ENCODE measurements around the gene DDN. TPM values are rescaled to one million over a fixed set of nuclear protein-coding genes. Genes with fewer than 3 reads are reported as not detected.

Gene DDN
- total RNA-seq, 1 donor from 2014 or later = not detected

GRCh38 chr12:48954061-48954460, 45.1 kb downstream of the DDN start:
- peaks cover 24% of the 10 kb centered on the region for H3K4me1 ChIP-seq
- no peak overlapping the region for H3K27ac ChIP-seq
- H3K36me3 ChIP-seq = peaks cover 8% of the 10 kb centered on the region
- ATAC-seq = no peak
- no peak for TF ChIP-seq CTCF (IDR thresholded peaks at IDR 0.05)
- intact Hi-C loops (cut with DNase I) = no loop called here
- no peak for DNase-seq
- H3K27me3 ChIP-seq = no peaks in the 10 kb centered on the region
- no peaks in the 10 kb centered on the region for H3K9me3 ChIP-seq
- H3K4me3 ChIP-seq = no peak overlapping the region

- Histone ChIP-seq H3K27me3 (no peaks in the 10 kb centered on the region), H3K27ac (no peak overlapping the region), H3K36me3 (peaks cover 12% of the 10 kb centered on the region), H3K4me1 (peaks cover 20% of the 10 kb centered on the region), H3K4me3 (no peak overlapping the region), H3K9me3 (no peaks in the 10 kb centered on the region)
- intact Hi-C loops (cut with DNase I) = no loop called here
- ATAC-seq (no peak), DNase-seq (no peak)
- no peak for TF ChIP-seq CTCF (IDR thresholded peaks at IDR 0.05)
Measured at GRCh38 chr12:48952691-48953090, 46.5 kb downstream of the DDN start.

- H3K27me3 ChIP-seq = no peaks in the 10 kb centered on the region
- H3K36me3 ChIP-seq = peaks cover 8% of the 10 kb centered on the region
- H3K9me3 ChIP-seq = no peaks in the 10 kb centered on the region
- no peak overlapping the region for H3K27ac ChIP-seq
- H3K4me3 ChIP-seq = no peak overlapping the region
- no peak for DNase-seq
- H3K4me1 ChIP-seq = no peaks in the 10 kb centered on the region
- no peak for ATAC-seq
- intact Hi-C loops (cut with DNase I) = no loop called here
- no peak for TF ChIP-seq CTCF (IDR thresholded peaks at IDR 0.05)
Measured at GRCh38 chr12:48947727-48948126, 51.4 kb downstream of the DDN start.

GRCh38 chr12:48946943-48947342, 52.2 kb downstream of the DDN start:
- H3K4me3 ChIP-seq = no peak overlapping the region
- intact Hi-C loops (cut with DNase I) = no loop called here
- H3K27me3 ChIP-seq = no peaks in the 10 kb centered on the region
- H3K27ac ChIP-seq = no peak overlapping the region
- H3K4me1 ChIP-seq = no peaks in the 10 kb centered on the region
- no peak for ATAC-seq
- H3K36me3 ChIP-seq = peaks cover 11% of the 10 kb centered on the region
- no peaks in the 10 kb centered on the region for H3K9me3 ChIP-seq
- TF ChIP-seq CTCF (IDR thresholded peaks at IDR 0.05) = no peak
- no peak for DNase-seq

GRCh38 chr12:48946205-48946604, 53.0 kb downstream of the DDN start:
- no peak for TF ChIP-seq CTCF (IDR thresholded peaks at IDR 0.05)
- no peak for ATAC-seq

More at GRCh38 chr12:48946205-48946604, 53.0 kb downstream of the DDN start:
- DNase-seq = no peak
- Histone ChIP-seq H3K9me3 (no peaks in the 10 kb centered on the region), H3K36me3 (peaks cover 19% of the 10 kb centered on the region), H3K4me1 (no peaks in the 10 kb centered on the region), H3K27ac (no peak overlapping the region), H3K4me3 (no peak overlapping the region), H3K27me3 (no peaks in the 10 kb centered on the region)
- intact Hi-C loops (cut with DNase I) = no loop called here

Other genes with a start within 250 kb of the DDN start
- gene ADCY6, start 210.3 kb downstream of the DDN start, total RNA-seq = 42.9 TPM
- 24.4 TPM for gene CACNB3, start 180.9 kb downstream of the DDN start, total RNA-seq
- 77.2 TPM for gene DDX23, start 147.2 kb downstream of the DDN start, total RNA-seq
- 7.1 TPM for gene RND1, start 133.5 kb downstream of the DDN start, total RNA-seq
- 19.5 TPM for gene FKBP11, start 73.9 kb downstream of the DDN start, total RNA-seq
- 146 TPM for gene ARF3, start 41.9 kb downstream of the DDN start, total RNA-seq
- 1.2 TPM for gene WNT10B, start 27.6 kb downstream of the DDN start, total RNA-seq
- not detected for gene WNT1, start 21.1 kb downstream of the DDN start, total RNA-seq
- 46.5 TPM for gene PRKAG1, start 19.4 kb upstream of the DDN start, total RNA-seq
- gene KMT2D, start 61.4 kb upstream of the DDN start, total RNA-seq = 102 TPM
- 1.1 TPM for gene RHEBL1, start 70.6 kb upstream of the DDN start, total RNA-seq
- 2.1 TPM for gene DHH, start 95.4 kb upstream of the DDN start, total RNA-seq
- 54.3 TPM for gene LMBR1L, start 111.5 kb upstream of the DDN start, total RNA-seq
- 440 TPM for gene TUBA1B, start 132.0 kb upstream of the DDN start, total RNA-seq
- 90.8 TPM for gene TUBA1A, start 189.7 kb upstream of the DDN start, total RNA-seq

Measured in upper lobe of right lung (tissue), 1 donor.